Transverse colon (tissue), 4 donors: ENCODE data around the gene AIG1. TPM values are rescaled to one million over a fixed set of nuclear protein-coding genes. Genes with fewer than 3 reads are reported as not detected.

ENCODE experiments used
- DNase-seq: peaks from one replicate; pipeline ENCODE4 v3.0.0-alpha.2; 2019
- H3K27ac ChIP-seq, 4 donors: fragments of 200-600 bp; sonication (generic); 2 replicates each; pipeline ENCODE4 v1.5.1; 2016 to 2018; ENCODE audit warnings: inconsistent platforms in 4 of 4
- H3K27me3 ChIP-seq: fragments of 200-600 bp; sonication (generic); 2 replicates; pipeline ENCODE4 v1.5.1; 2017; ENCODE audit warnings: inconsistent platforms
- H3K36me3 ChIP-seq, 4 donors: fragments of 200-600 bp; sonication (generic); 2 replicates each; pipeline ENCODE4 v1.5.1; 2017 to 2019; ENCODE audit warnings: inconsistent platforms in 4 of 4
- H3K4me1 ChIP-seq, 4 donors: fragments of 200-600 bp; sonication (generic); 2 replicates each; pipeline ENCODE4 v1.5.1; 2017 to 2020; ENCODE audit warnings: inconsistent platforms in 4 of 4
- H3K4me3 ChIP-seq, 4 donors: fragments of 200-600 bp; sonication (generic); 1 replicate in 1 of 4; 2 replicates in 3 of 4; pipeline versions ENCODE4 v1.5.1 to v1.6.1; 2017 to 2019; ENCODE audit warnings: inconsistent platforms in 4 of 4
- H3K9me3 ChIP-seq, 2 donors: fragments of 200-600 bp; sonication (generic); 2 replicates each; pipeline ENCODE4 v1.5.1; 2017 to 2019; ENCODE audit warnings: inconsistent platforms in 2 of 2
- CTCF ChIP-seq, 5 experiments: fragments of 200-600 bp in 3 of 5; fragments of 450-650 bp in 2 of 5; sonication (generic) in 3 of 5; IDR thresholded peaks; 1 replicate in 2 of 5; 2 replicates in 3 of 5; pipeline ENCODE4 v1.5.1; 2016 to 2017; ENCODE audit warnings: antibody characterized with exemption in 5 of 5, inconsistent platforms in 3 of 5, mild to moderate bottlenecking in 2 of 5, moderate library complexity in 1 of 5
- EP300 ChIP-seq: sonication (generic); formaldehyde crosslinking; IDR thresholded peaks from one replicate; pipeline ENCODE4 v1.6.1; 2017; ENCODE audit warnings: antibody characterized with exemption, low read depth
- POLR2A ChIP-seq: fragments of 450-650 bp; IDR thresholded peaks from one replicate; pipeline ENCODE4 v1.6.1; 2016; ENCODE audit warnings: antibody characterized with exemption, mild to moderate bottlenecking, moderate library complexity
- POLR2AphosphoS5 ChIP-seq, 3 donors: sonication (generic); formaldehyde crosslinking; IDR thresholded peaks; one replicate each; pipeline ENCODE4 v1.6.1; 2016; ENCODE audit warnings: antibody characterized with exemption in 3 of 3
- WGBS, 2 donors: methylation state at CpG; one replicate each; pipeline ENCODE4 v1.1.5; 2018; ENCODE audit warnings: low coverage in 1 of 2; 5-methylcytosine and 5-hydroxymethylcytosine counted together
- in situ Hi-C, 4 donors: fragments of 200-750 bp; cut with MboI; loops; one replicate each; pipeline versions ENCODE4 v1.15.0 to v1.15.1; 2017; ENCODE audit warnings: low sequenced_read_pairs in 3 of 4, low pct_ligation_motif_present in 1 of 4, low pct_unique_long_range_greater_than_20kb in 1 of 4
- intact Hi-C: fragments of 100-400 bp; cut with DNase I; formaldehyde crosslinking; loops from one replicate; pipeline ENCODE4 v1.15.1; 2023; ENCODE audit warnings: low total_unique reads
- total RNA-seq, 4 donors: library from RNA; depleted of rRNA; stranded (reverse); fragments of >200 nt; gene quantifications; one replicate each; pipeline ENCODE4 v1.1.0, GENCODE V29; 2016

Gene AIG1
- total RNA-seq, 4 donors from 2014 or later = 16.5 to 38.2 (median 21.6) TPM

- H3K36me3 ChIP-seq = no peaks in the 10 kb centered on the region
- TF ChIP-seq CTCF (IDR thresholded peaks at IDR 0.05) (no peak), POLR2AphosphoS5 (IDR thresholded peaks at IDR 0.05) (no peak), EP300 (no peak), POLR2A (no peak)
- intact Hi-C loops = loop anchor here (2.0 kb wide), 1 partner anchor 115 kb away; no protein-coding TSS in a partner anchor
- H3K27me3 ChIP-seq = no peaks in the 10 kb centered on the region
- no peaks in the 10 kb centered on the region for H3K9me3 ChIP-seq
- in situ Hi-C loops = no loop called here
- H3K27ac ChIP-seq = peak overlapping the region in 3 of 4 donors; percentile 82 to 95 (median 82)
- DNase-seq = no peak
- WGBS, 2 donors = 55 to 68% methylated on average over 2 to 3 of the region's 3 CpGs
- peaks cover 0 to 18% (median 8%) of the 10 kb centered on the region in 4 donors for H3K4me1 ChIP-seq
- peak overlapping the region in 1 of 4 donors; percentile 89 for H3K4me3 ChIP-seq
Measured at GRCh38 chr6:143061597-143062385, 1.1 kb downstream of the AIG1 start.

DNA sequence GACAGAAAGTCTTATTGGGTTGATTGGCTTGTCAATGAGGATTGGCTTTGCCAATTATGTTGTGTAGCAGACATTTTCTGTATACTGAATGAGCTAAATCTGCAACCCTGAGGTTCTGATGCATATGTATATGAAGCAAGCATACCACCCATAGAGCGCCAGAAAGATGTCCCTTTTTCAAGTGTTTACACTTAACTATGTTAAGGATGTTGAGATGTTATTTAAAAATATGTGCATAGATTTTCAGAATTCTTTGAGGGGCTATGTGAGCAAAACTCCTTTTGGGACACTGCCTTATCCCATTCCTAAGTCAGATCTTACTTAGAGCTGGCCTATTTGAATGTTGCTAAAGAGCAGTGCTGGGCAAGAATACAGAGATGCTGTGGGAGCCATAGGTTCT lies 1.9 kb downstream of the AIG1 start:
- H3K4me1 ChIP-seq = peaks cover 0 to 18% (median 8%) of the 10 kb centered on the region in 4 donors
- no peaks in the 10 kb centered on the region for H3K36me3 ChIP-seq
- intact Hi-C loops = no loop called here
- H3K27me3 ChIP-seq = no peaks in the 10 kb centered on the region
- no peaks in the 10 kb centered on the region for H3K9me3 ChIP-seq
- in situ Hi-C loops = no loop called here
- no peak for DNase-seq
- no peak overlapping the region for H3K27ac ChIP-seq
- TF ChIP-seq EP300 (no peak), POLR2A (no peak), CTCF (IDR thresholded peaks at IDR 0.05) (no peak), POLR2AphosphoS5 (IDR thresholded peaks at IDR 0.05) (no peak)
- no peak overlapping the region for H3K4me3 ChIP-seq
- 88 to 95% methylated on average over 1 of the region's 1 CpG for WGBS, 2 donors

GRCh38 chr6:143063631-143064030 lies 2.9 kb downstream of the AIG1 start:
- Histone ChIP-seq H3K9me3 (no peaks in the 10 kb centered on the region), H3K27me3 (no peaks in the 10 kb centered on the region), H3K4me1 (peaks cover 0 to 18% (median 8%) of the 10 kb centered on the region in 4 donors), H3K27ac (no peak overlapping the region), H3K4me3 (no peak overlapping the region), H3K36me3 (no peaks in the 10 kb centered on the region)
- in situ Hi-C loops = no loop called here
- TF ChIP-seq POLR2AphosphoS5 (IDR thresholded peaks at IDR 0.05) (no peak), CTCF (IDR thresholded peaks at IDR 0.05) (no peak), POLR2A (no peak), EP300 (no peak)
- intact Hi-C loops = no loop called here
- DNase-seq = no peak

- Histone ChIP-seq H3K4me3 (no peak overlapping the region), H3K9me3 (no peaks in the 10 kb centered on the region), H3K27me3 (no peaks in the 10 kb centered on the region), H3K36me3 (no peaks in the 10 kb centered on the region), H3K4me1 (peaks cover 0 to 18% (median 8%) of the 10 kb centered on the region in 4 donors), H3K27ac (no peak overlapping the region)
- TF ChIP-seq EP300 = no peak
- no peak for TF ChIP-seq POLR2A
- no peak for TF ChIP-seq POLR2AphosphoS5 (IDR thresholded peaks at IDR 0.05)
- no peak for TF ChIP-seq CTCF (IDR thresholded peaks at IDR 0.05)
- in situ Hi-C loops (no loop called here), intact Hi-C loops (no loop called here)
- 90 to 97% methylated on average over 1 of the region's 1 CpG for WGBS, 2 donors
- DNase-seq = no peak
Measured at GRCh38 chr6:143064271-143064670, 3.6 kb downstream of the AIG1 start.
